ENCODE results near the gene GSG1.

- TF ChIP-seq CTCF (IDR thresholded peaks at IDR 0.05): no peak
- TF ChIP-seq ZFX (IDR thresholded peaks at IDR 0.05; ENCODE audit: borderline replicate concordance): no peak
Measured at GRCh38 chr12:13117029-13117428, 13.6 kb upstream of the GSG1 start.

Measured in 22Rv1 (cell line).